ENCODE measurements around the gene APC. TPM values are rescaled to one million over a fixed set of nuclear protein-coding genes. Genes with fewer than 3 reads are reported as not detected.

The APC gene
- total RNA-seq, 6 donors from 2014 or later = 38.4 to 95.3 (median 71.6) TPM

DNA sequence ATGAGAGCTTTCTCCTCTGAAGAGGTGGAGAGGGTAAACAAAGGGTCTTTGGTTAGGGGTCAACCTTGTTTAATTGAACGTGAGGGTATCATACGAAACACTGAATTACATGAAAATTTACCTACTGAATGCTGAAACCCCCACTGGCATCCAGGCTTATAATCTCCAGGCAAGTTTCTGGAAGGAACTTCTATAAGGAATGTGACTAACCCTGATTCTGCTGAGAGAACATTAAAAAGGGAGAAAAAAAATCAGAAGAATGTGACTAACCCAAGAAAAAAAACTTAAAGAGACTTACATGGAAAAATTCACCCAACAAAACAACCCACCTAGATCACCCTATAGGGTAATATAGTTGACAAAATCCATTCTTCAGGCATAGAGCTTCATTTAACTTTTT is 55.5 kb downstream of the APC start:
- 83 to 90% methylated on average over 2 of the region's 2 CpGs for WGBS, 2 donors
- ATAC-seq (ENCODE audit: low FRiP score in 2 of 2) = no peak
- no peaks in the 10 kb centered on the region for H3K27me3 ChIP-seq
- H3K4me3 ChIP-seq = no peak overlapping the region
- H3K9me3 ChIP-seq = no peaks in the 10 kb centered on the region
- TF ChIP-seq POLR2AphosphoS5 (IDR thresholded peaks at IDR 0.05) = no peak
- no peak overlapping the region for H3K27ac ChIP-seq
- no peak for DNase-seq
- peaks cover 5 to 69% (median 21%) of the 10 kb centered on the region in 4 donors for H3K36me3 ChIP-seq
- no peaks in the 10 kb centered on the region for H3K4me1 ChIP-seq

- ATAC-seq (ENCODE audit: low FRiP score in 2 of 2) (no peak), DNase-seq (no peak)
- Histone ChIP-seq H3K4me3 (no peak overlapping the region), H3K27ac (no peak overlapping the region), H3K9me3 (no peaks in the 10 kb centered on the region), H3K27me3 (no peaks in the 10 kb centered on the region), H3K4me1 (no peaks in the 10 kb centered on the region), H3K36me3 (peaks cover 5 to 66% (median 21%) of the 10 kb centered on the region in 4 donors)
- TF ChIP-seq POLR2A (IDR thresholded peaks at IDR 0.05) (no peak), EP300 (IDR thresholded peaks at IDR 0.05) (no peak), POLR2AphosphoS5 (IDR thresholded peaks at IDR 0.05) (no peak), CTCF (IDR thresholded peaks at IDR 0.05) (no peak)
- 87 to 97% methylated on average over 4 of the region's 4 CpGs for WGBS, 2 donors
Measured at GRCh38 chr5:112794410-112794809, 56.7 kb downstream of the APC start.

DNA sequence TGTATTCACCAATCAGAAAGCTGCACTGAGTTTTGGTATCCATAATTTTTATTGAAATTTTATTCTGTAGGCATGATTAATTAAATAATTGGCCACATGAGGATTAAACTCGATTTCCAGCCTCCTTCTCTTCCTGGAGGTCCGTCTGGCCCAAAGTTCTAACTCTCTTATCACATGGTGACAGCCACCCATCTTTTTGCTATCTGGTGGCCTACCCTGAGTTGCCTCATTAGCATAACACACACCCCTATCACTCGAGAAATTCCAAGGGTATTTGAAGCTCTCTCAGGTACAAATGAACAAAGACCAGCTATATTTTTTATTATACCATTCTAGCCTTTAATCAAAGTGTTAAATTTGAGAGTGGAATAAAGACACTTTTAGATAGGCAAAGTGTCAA is 57.7 kb downstream of the APC start:
- DNase-seq (no peak), ATAC-seq (ENCODE audit: low FRiP score in 2 of 2) (no peak)
- Histone ChIP-seq H3K27me3 (no peaks in the 10 kb centered on the region), H3K4me1 (no peaks in the 10 kb centered on the region), H3K36me3 (peaks cover 5 to 65% (median 19%) of the 10 kb centered on the region in 4 donors), H3K27ac (no peak overlapping the region), H3K9me3 (no peaks in the 10 kb centered on the region), H3K4me3 (no peak overlapping the region)
- TF ChIP-seq EP300 (IDR thresholded peaks at IDR 0.05) = no peak
- TF ChIP-seq CTCF (IDR thresholded peaks at IDR 0.05) = no peak
- WGBS, 2 donors = 73 to 80% methylated on average over 3 of the region's 3 CpGs

- WGBS, 2 donors = 60 to 73% methylated on average over 2 of the region's 2 CpGs
- no peak for ATAC-seq (ENCODE audit: low FRiP score in 2 of 2)
Measured at GRCh38 chr5:112795944-112796678, 58.4 kb downstream of the APC start.

GRCh38 chr5:112799661-112800060 is 62.0 kb downstream of the APC start:
- Histone ChIP-seq H3K4me1 (no peaks in the 10 kb centered on the region), H3K36me3 (peaks cover 0 to 41% (median 2%) of the 10 kb centered on the region in 4 donors), H3K27me3 (no peaks in the 10 kb centered on the region), H3K4me3 (no peak overlapping the region), H3K9me3 (no peaks in the 10 kb centered on the region), H3K27ac (no peak overlapping the region)
- DNase-seq (no peak), ATAC-seq (ENCODE audit: low FRiP score in 2 of 2) (no peak)
- no peak for TF ChIP-seq POLR2AphosphoS5 (IDR thresholded peaks at IDR 0.05)
- no peak for TF ChIP-seq POLR2A (IDR thresholded peaks at IDR 0.05)
- no peak for TF ChIP-seq CTCF (IDR thresholded peaks at IDR 0.05)
- TF ChIP-seq EP300 (IDR thresholded peaks at IDR 0.05) = no peak
- WGBS, 2 donors = 89 to 97% methylated on average over 3 of the region's 3 CpGs

More at GRCh38 chr5:112795944-112796678, 58.4 kb downstream of the APC start:
- no peaks in the 10 kb centered on the region for H3K4me1 ChIP-seq
- no peak overlapping the region for H3K27ac ChIP-seq
- peaks cover 5 to 60% (median 19%) of the 10 kb centered on the region in 4 donors for H3K36me3 ChIP-seq
- H3K4me3 ChIP-seq = no peak overlapping the region
- TF ChIP-seq POLR2AphosphoS5 (IDR thresholded peaks at IDR 0.05) (no peak), CTCF (IDR thresholded peaks at IDR 0.05) (no peak), POLR2A (IDR thresholded peaks at IDR 0.05) (no peak), EP300 (IDR thresholded peaks at IDR 0.05) (no peak)
- no peaks in the 10 kb centered on the region for H3K27me3 ChIP-seq
- H3K9me3 ChIP-seq = no peaks in the 10 kb centered on the region
- DNase-seq = no peak

All from upper lobe of left lung (tissue), 6 donors.